Neural cell (in vitro differentiated cells): ENCODE data around the gene SHMT2. TPM values are rescaled to one million over a fixed set of nuclear protein-coding genes. Genes with fewer than 3 reads are reported as not detected.

Experiments
- H2AFZ ChIP-seq: fragments of 200-600, 300-800 bp; sonication (generic), shearing (Covaris generic); 2 replicates; pipeline ENCODE4 v1.6.0; 2014; ENCODE audit warnings: low read depth, mild to moderate bottlenecking, antibody characterized with exemption, low read length, moderate library complexity
- H3F3A ChIP-seq: fragments of 200-600 bp; shearing (Covaris generic); 2 replicates; pipeline ENCODE4 v1.6.1; 2016; ENCODE audit warnings: mild to moderate bottlenecking, moderate library complexity, mixed read lengths, antibody characterized with exemption, low read length; ENCODE audit not compliant: insufficient read depth, poor library complexity, severe bottlenecking
- H3K27ac ChIP-seq: fragments of 200-600, 300-800 bp; sonication (generic), shearing (Covaris generic); 2 replicates; pipeline ENCODE4 v1.5.1; 2014; ENCODE audit warnings: mild to moderate bottlenecking, low read length, moderate library complexity
- H3K27me3 ChIP-seq: fragments of 300-800, 200-600 bp; sonication (generic), shearing (Covaris generic); 2 replicates; pipeline ENCODE4 v1.6.0; 2014; ENCODE audit warnings: mild to moderate bottlenecking, low read depth, low read length, moderate library complexity; ENCODE audit not compliant: insufficient read depth
- H3K36me3 ChIP-seq: fragments of 300-800, 200-600 bp; sonication (generic), shearing (Covaris generic); 2 replicates; pipeline ENCODE4 v1.5.1; 2014; ENCODE audit warnings: mild to moderate bottlenecking, antibody characterized with exemption, low read length, moderate library complexity; ENCODE audit not compliant: insufficient read depth
- H3K4me2 ChIP-seq: fragments of 300-800, 200-600 bp; sonication (generic), shearing (Covaris generic); 2 replicates; pipeline ENCODE4 v1.6.0; 2014; ENCODE audit warnings: mild to moderate bottlenecking, low read length
- H3K4me3 ChIP-seq: fragments of 300-800, 200-600 bp; sonication (generic), shearing (Covaris generic); 2 replicates; pipeline ENCODE4 v1.5.1; 2014; ENCODE audit warnings: mild to moderate bottlenecking, low read length, moderate library complexity
- H3K79me2 ChIP-seq: fragments of 200-600 bp; shearing (Covaris generic); replicated peaks from 2 replicates; pipeline ENCODE4 v1.6.0; 2014; ENCODE audit warnings: mild to moderate bottlenecking, low read length, moderate library complexity; ENCODE audit not compliant: insufficient read depth
- H3K9ac ChIP-seq: fragments of 300-800, 200-600 bp; sonication (generic), shearing (Covaris generic); 2 replicates; pipeline ENCODE4 v1.6.1; 2016; ENCODE audit warnings: mild to moderate bottlenecking, low read length, mixed read lengths
- H3K9me2 ChIP-seq: fragments of 200-600 bp; shearing (Covaris generic); 2 replicates; pipeline ENCODE4 v1.6.1; 2016; ENCODE audit warnings: mild to moderate bottlenecking, low read length, mixed read lengths; ENCODE audit not compliant: insufficient read depth
- H3K9me3 ChIP-seq: fragments of 200-600, 300-800 bp; sonication (generic), shearing (Covaris generic); 2 replicates; pipeline ENCODE4 v1.6.1; 2016; ENCODE audit warnings: mild to moderate bottlenecking, mixed run types, low read length, moderate library complexity, mixed read lengths
- H4K20me1 ChIP-seq: fragments of 200-600 bp; shearing (Covaris generic); 2 replicates; pipeline ENCODE4 v1.6.1; 2016; ENCODE audit warnings: mild to moderate bottlenecking, mixed run types; ENCODE audit not compliant: insufficient read depth
- EP300 ChIP-seq: fragments of 450-650 bp; conservative IDR thresholded peaks from 2 replicates; pipeline ENCODE4 v1.6.1; 2014; ENCODE audit warnings: antibody characterized with exemption, mild to moderate bottlenecking, moderate library complexity; ENCODE audit not compliant: poor library complexity, severe bottlenecking
- EZH2 ChIP-seq: fragments of 200-600, 300-800 bp; shearing (Covaris generic), sonication (generic); IDR thresholded peaks from 2 replicates; pipeline ENCODE4 v1.6.1; 2014; ENCODE audit warnings: antibody characterized with exemption, low read length, borderline replicate concordance, mild to moderate bottlenecking; ENCODE audit not compliant: insufficient read depth, poor library complexity, severe bottlenecking
- MXI1 ChIP-seq: fragments of 450-650 bp; conservative IDR thresholded peaks from 2 replicates; pipeline ENCODE4 v1.6.1; 2014; ENCODE audit warnings: antibody characterized with exemption, mild to moderate bottlenecking; ENCODE audit not compliant: poor library complexity, severe bottlenecking
- POLR2AphosphoS5 ChIP-seq: IDR thresholded peaks from 2 replicates; pipeline ENCODE4 v1.6.1; 2012
- RAD21 ChIP-seq: fragments of 450-650 bp; conservative IDR thresholded peaks from 2 replicates; pipeline ENCODE4 v1.6.1; 2014; ENCODE audit warnings: antibody characterized with exemption, mild to moderate bottlenecking, moderate library complexity
- SMC3 ChIP-seq: fragments of 450-650 bp; conservative IDR thresholded peaks from 2 replicates; pipeline ENCODE4 v1.6.1; 2014; ENCODE audit warnings: antibody characterized with exemption, mild to moderate bottlenecking, moderate library complexity; ENCODE audit not compliant: poor library complexity
- TAF1 ChIP-seq: IDR thresholded peaks from 2 replicates; pipeline ENCODE4 v1.6.1; 2012; ENCODE audit warnings: low read depth
- polyA plus RNA-seq: library from polyadenylated mRNA; depleted of rRNA; stranded (reverse); fragments of >200 nt; gene quantifications from 2 replicates; pipeline ENCODE4 v1.2.3, GENCODE V29; 2014
- TF ChIP-seq, protein P1 (sequence below): IDR thresholded peaks from 2 replicates; pipeline ENCODE4 v1.6.1; 2012; ENCODE audit warnings: borderline replicate concordance
- TF ChIP-seq, protein P2 (sequence below): fragments of 450-650 bp; IDR thresholded peaks from 2 replicates; pipeline ENCODE4 v1.5.1; 2014; ENCODE audit warnings: antibody characterized with exemption, mild to moderate bottlenecking, moderate library complexity; ENCODE audit not compliant: poor library complexity, severe bottlenecking

SHMT2 gene
- polyA plus RNA-seq, 1 donor from 2014 or later: 38.2 TPM

DNA sequence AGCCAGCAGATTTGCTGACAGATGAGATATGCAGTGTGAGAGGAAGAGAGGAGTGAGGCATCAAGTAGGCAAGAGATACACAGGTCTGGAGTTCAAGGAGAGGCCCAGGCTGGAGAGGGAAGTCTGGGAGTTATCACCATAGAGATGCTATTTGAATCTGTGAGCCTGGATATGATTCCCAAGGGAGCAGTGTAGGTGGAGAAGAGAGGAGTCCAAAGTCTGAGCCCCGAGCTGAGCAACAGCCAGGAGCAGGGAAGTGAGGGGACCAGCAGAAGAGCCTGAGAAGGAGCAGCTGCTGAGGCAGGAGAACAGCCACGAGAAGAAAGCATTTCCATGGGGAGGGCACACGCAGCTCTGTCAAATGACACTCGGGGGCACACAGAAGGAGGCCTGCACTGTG is 33.1 kb upstream of the SHMT2 start:
- H3K79me2 ChIP-seq: no peaks in the 10 kb centered on the region
- peaks cover 19% of the 10 kb centered on the region for H3K36me3 ChIP-seq
- H3K9me2 ChIP-seq: no peaks in the 10 kb centered on the region
- no peak overlapping the region for H3K9ac ChIP-seq
- H3K4me3 ChIP-seq: no peak overlapping the region
- no peaks in the 10 kb centered on the region for H3K9me3 ChIP-seq
- H3K27me3 ChIP-seq: no peaks in the 10 kb centered on the region
- no peaks in the 10 kb centered on the region for H3F3A ChIP-seq
- H3K27ac ChIP-seq: no peak overlapping the region
- H4K20me1 ChIP-seq: no peaks in the 10 kb centered on the region
- H3K4me2 ChIP-seq: no peak overlapping the region
- TF ChIP-seq SMC3: no peak
- TF ChIP-seq, protein P1, sequence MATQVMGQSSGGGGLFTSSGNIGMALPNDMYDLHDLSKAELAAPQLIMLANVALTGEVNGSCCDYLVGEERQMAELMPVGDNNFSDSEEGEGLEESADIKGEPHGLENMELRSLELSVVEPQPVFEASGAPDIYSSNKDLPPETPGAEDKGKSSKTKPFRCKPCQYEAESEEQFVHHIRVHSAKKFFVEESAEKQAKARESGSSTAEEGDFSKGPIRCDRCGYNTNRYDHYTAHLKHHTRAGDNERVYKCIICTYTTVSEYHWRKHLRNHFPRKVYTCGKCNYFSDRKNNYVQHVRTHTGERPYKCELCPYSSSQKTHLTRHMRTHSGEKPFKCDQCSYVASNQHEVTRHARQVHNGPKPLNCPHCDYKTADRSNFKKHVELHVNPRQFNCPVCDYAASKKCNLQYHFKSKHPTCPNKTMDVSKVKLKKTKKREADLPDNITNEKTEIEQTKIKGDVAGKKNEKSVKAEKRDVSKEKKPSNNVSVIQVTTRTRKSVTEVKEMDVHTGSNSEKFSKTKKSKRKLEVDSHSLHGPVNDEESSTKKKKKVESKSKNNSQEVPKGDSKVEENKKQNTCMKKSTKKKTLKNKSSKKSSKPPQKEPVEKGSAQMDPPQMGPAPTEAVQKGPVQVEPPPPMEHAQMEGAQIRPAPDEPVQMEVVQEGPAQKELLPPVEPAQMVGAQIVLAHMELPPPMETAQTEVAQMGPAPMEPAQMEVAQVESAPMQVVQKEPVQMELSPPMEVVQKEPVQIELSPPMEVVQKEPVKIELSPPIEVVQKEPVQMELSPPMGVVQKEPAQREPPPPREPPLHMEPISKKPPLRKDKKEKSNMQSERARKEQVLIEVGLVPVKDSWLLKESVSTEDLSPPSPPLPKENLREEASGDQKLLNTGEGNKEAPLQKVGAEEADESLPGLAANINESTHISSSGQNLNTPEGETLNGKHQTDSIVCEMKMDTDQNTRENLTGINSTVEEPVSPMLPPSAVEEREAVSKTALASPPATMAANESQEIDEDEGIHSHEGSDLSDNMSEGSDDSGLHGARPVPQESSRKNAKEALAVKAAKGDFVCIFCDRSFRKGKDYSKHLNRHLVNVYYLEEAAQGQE: no peak
- no peak overlapping the region for H2AFZ ChIP-seq

DNA sequence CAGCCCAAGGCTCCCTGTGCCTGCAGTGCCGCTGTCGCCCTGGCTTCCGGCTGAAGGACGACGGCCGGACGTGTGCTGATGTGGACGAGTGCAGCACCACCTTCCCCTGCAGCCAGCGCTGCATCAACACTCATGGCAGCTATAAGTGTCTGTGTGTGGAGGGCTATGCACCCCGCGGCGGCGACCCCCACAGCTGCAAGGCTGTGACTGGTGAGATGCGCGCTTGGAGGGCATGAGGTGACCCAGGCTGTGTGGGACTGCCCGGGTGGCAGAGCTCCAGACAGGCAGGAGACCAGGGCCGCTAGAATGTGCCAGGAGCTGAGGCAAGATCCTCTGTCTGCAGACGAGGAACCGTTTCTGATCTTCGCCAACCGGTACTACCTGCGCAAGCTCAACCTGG is 32.6 kb upstream of the SHMT2 start:
- no peaks in the 10 kb centered on the region for H3F3A ChIP-seq
- H2AFZ ChIP-seq: no peak overlapping the region
- peaks cover 19% of the 10 kb centered on the region for H3K36me3 ChIP-seq
- H3K9me2 ChIP-seq: no peaks in the 10 kb centered on the region
- no peaks in the 10 kb centered on the region for H3K9me3 ChIP-seq
- no peak overlapping the region for H3K4me3 ChIP-seq
- no peak overlapping the region for H3K27ac ChIP-seq
- no peaks in the 10 kb centered on the region for H3K27me3 ChIP-seq
- no peak overlapping the region for H3K9ac ChIP-seq
- no peaks in the 10 kb centered on the region for H4K20me1 ChIP-seq
- H3K79me2 ChIP-seq: no peaks in the 10 kb centered on the region
- no peak overlapping the region for H3K4me2 ChIP-seq
- no peak for TF ChIP-seq TAF1
- TF ChIP-seq EP300: no peak
- no peak for TF ChIP-seq POLR2AphosphoS5

DNA sequence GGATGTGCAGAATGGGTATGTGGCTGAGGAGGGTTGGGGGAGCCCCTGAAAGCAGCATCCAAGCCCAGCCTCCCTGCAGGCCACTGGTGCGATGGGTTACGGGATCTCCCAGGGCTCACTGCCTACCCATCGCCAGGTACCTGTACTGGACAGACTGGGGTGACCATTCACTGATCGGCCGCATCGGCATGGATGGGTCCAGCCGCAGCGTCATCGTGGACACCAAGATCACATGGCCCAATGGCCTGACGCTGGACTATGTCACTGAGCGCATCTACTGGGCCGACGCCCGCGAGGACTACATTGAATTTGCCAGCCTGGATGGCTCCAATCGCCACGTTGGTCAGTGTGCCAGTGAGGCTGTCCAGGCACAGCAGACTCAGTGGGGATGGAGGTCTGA is 31.2 kb upstream of the SHMT2 start:
- H2AFZ ChIP-seq: no peak overlapping the region
- no peaks in the 10 kb centered on the region for H3K9me3 ChIP-seq
- no peaks in the 10 kb centered on the region for H3K79me2 ChIP-seq
- no peak overlapping the region for H3K27ac ChIP-seq
- no peaks in the 10 kb centered on the region for H4K20me1 ChIP-seq
- H3F3A ChIP-seq: no peaks in the 10 kb centered on the region
- H3K4me3 ChIP-seq: no peak overlapping the region
- no peak overlapping the region for H3K9ac ChIP-seq
- H3K27me3 ChIP-seq: no peaks in the 10 kb centered on the region
- H3K4me2 ChIP-seq: no peak overlapping the region
- H3K9me2 ChIP-seq: no peaks in the 10 kb centered on the region
- H3K36me3 ChIP-seq: peaks cover 19% of the 10 kb centered on the region
- TF ChIP-seq TAF1: no peak
- no peak for TF ChIP-seq POLR2AphosphoS5
- TF ChIP-seq, protein P1: no peak
- no peak for TF ChIP-seq EZH2
- TF ChIP-seq, protein P2, sequence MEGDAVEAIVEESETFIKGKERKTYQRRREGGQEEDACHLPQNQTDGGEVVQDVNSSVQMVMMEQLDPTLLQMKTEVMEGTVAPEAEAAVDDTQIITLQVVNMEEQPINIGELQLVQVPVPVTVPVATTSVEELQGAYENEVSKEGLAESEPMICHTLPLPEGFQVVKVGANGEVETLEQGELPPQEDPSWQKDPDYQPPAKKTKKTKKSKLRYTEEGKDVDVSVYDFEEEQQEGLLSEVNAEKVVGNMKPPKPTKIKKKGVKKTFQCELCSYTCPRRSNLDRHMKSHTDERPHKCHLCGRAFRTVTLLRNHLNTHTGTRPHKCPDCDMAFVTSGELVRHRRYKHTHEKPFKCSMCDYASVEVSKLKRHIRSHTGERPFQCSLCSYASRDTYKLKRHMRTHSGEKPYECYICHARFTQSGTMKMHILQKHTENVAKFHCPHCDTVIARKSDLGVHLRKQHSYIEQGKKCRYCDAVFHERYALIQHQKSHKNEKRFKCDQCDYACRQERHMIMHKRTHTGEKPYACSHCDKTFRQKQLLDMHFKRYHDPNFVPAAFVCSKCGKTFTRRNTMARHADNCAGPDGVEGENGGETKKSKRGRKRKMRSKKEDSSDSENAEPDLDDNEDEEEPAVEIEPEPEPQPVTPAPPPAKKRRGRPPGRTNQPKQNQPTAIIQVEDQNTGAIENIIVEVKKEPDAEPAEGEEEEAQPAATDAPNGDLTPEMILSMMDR: no peak
- TF ChIP-seq RAD21: no peak
- no peak for TF ChIP-seq SMC3
- no peak for TF ChIP-seq EP300
- TF ChIP-seq MXI1: no peak
